Activated CD4-positive, alpha-beta T cell treated with anti-CD3 and anti-CD28 coated beads, Interleukin-2, amount 10 ng/mL, durations not matched to agents 7 days and 5 days (primary cell): ENCODE data around the gene FN3K. TPM values are rescaled to one million over a fixed set of nuclear protein-coding genes. Genes with fewer than 3 reads are reported as not detected.

Experiments used
- CTCF ChIA-PET: fragments of 350-600 bp; sonication (Branson Sonifier 250); formaldehyde crosslinking; loops from one replicate; lab custom pipeline; 2021; ENCODE audit warnings: antibody characterized with exemption; lab: Charles Lee
- POLR2A ChIA-PET: fragments of 350-600 bp; sonication (Branson Sonifier 250); formaldehyde crosslinking; loops from one replicate; lab custom pipeline; 2021; ENCODE audit warnings: antibody characterized with exemption; lab: Charles Lee
- DNase-seq: peaks from one replicate; pipeline ENCODE4 v3.0.0-alpha.2; 2020
- H3K27ac Mint-ChIP-seq: one replicate; pipeline ENCODE4 v1.8.0; 2021; ENCODE audit warnings: mild to moderate bottlenecking, moderate library complexity, mixed read lengths
- H3K27me3 Mint-ChIP-seq: one replicate; pipeline ENCODE4 v1.8.0; 2021; ENCODE audit warnings: mixed read lengths
- H3K36me3 Mint-ChIP-seq: one replicate; pipeline ENCODE4 v1.8.0; 2021; ENCODE audit warnings: low read depth, mixed read lengths
- H3K4me1 Mint-ChIP-seq: one replicate; pipeline ENCODE4 v1.8.0; 2021; ENCODE audit warnings: mixed read lengths
- H3K4me3 Mint-ChIP-seq: one replicate; pipeline ENCODE4 v1.8.0; 2021; ENCODE audit warnings: mild to moderate bottlenecking, moderate library complexity, mixed read lengths
- H3K9me3 Mint-ChIP-seq: one replicate; pipeline ENCODE4 v1.8.0; 2021; ENCODE audit warnings: mixed read lengths
- total RNA-seq, 2 experiments: library from RNA; stranded (reverse); gene quantifications; one replicate each; pipeline ENCODE4 v1.2.3, GENCODE V29; 2021

The FN3K gene
- total RNA-seq, 2 experiments from 2014 or later = 2.0 to 4.2 TPM

- no peak overlapping the region for H3K27ac Mint-ChIP-seq
- H3K36me3 Mint-ChIP-seq = peaks cover 11% of the 10 kb centered on the region
- H3K27me3 Mint-ChIP-seq = peaks cover 12% of the 10 kb centered on the region
- no peak for DNase-seq
- POLR2A ChIA-PET = no interaction called here
- peaks cover 9% of the 10 kb centered on the region for H3K9me3 Mint-ChIP-seq
- CTCF ChIA-PET = interaction anchor here (0.6 to 0.8 kb wide), 2 partner anchors 20 to 22 kb away, joined by 3 to 10 read pairs; no protein-coding TSS in a partner anchor
- peak overlapping the region; percentile 49 for H3K4me3 Mint-ChIP-seq
- H3K4me1 Mint-ChIP-seq = peaks cover 5% of the 10 kb centered on the region
Measured at GRCh38 chr17:82696916-82697807, 38.3 kb upstream of the FN3K start.

- H3K27ac Mint-ChIP-seq = no peak overlapping the region
- peaks cover 9% of the 10 kb centered on the region for H3K36me3 Mint-ChIP-seq
- ChIA-PET CTCF (interaction anchor here (0.8 kb wide), 1 partner anchor 19 kb away, joined by 3 read pairs; no protein-coding TSS in a partner anchor), POLR2A (no interaction called here)
- peak overlapping the region; percentile 49 for H3K4me3 Mint-ChIP-seq
- no peak for DNase-seq
- peaks cover 9% of the 10 kb centered on the region for H3K9me3 Mint-ChIP-seq
- peaks cover 5% of the 10 kb centered on the region for H3K4me1 Mint-ChIP-seq
- H3K27me3 Mint-ChIP-seq = peaks cover 12% of the 10 kb centered on the region
Measured at GRCh38 chr17:82697808-82698064, 37.7 kb upstream of the FN3K start.

GRCh38 chr17:82698065-82698973, 37.1 kb upstream of the FN3K start, which contains the start of gene RAB40B:
Gene RAB40B (minus strand): TSS chr17:82698698. CDS start chr17:82698596, 102 bp downstream.
- peak; percentile 99 for DNase-seq
- H3K4me1 Mint-ChIP-seq = peaks cover 5% of the 10 kb centered on the region
- H3K27ac Mint-ChIP-seq = peak within 1 kb of the TSS; percentile 50
- H3K36me3 Mint-ChIP-seq = peaks cover 9% of the 10 kb centered on the region
- ChIA-PET CTCF (interaction anchor here (1.0 kb wide), 1 partner anchor 29 kb away, joined by 3 read pairs; no protein-coding TSS in a partner anchor), POLR2A (no interaction called here)
- peaks cover 9% of the 10 kb centered on the region for H3K9me3 Mint-ChIP-seq
- H3K27me3 Mint-ChIP-seq = peaks cover 12% of the 10 kb centered on the region
- peak within 1 kb of the TSS; percentile 78 for H3K4me3 Mint-ChIP-seq

- POLR2A ChIA-PET = no interaction called here
- CTCF ChIA-PET = interaction anchor here (1.0 kb wide), 1 partner anchor 30 kb away, joined by 3 read pairs; no protein-coding TSS in a partner anchor
- H3K4me1 Mint-ChIP-seq = peaks cover 5% of the 10 kb centered on the region
- H3K9me3 Mint-ChIP-seq = peaks cover 7% of the 10 kb centered on the region
- no peak overlapping the region for H3K27ac Mint-ChIP-seq
- no peak for DNase-seq
- peak overlapping the region; percentile 78 for H3K4me3 Mint-ChIP-seq
- peaks cover 8% of the 10 kb centered on the region for H3K36me3 Mint-ChIP-seq
- H3K27me3 Mint-ChIP-seq = peaks cover 12% of the 10 kb centered on the region
Measured at GRCh38 chr17:82698974-82699442, 36.4 kb upstream of the FN3K start.

- Mint-ChIP-seq H3K4me3 (peak overlapping the region; percentile 74), H3K36me3 (peaks cover 4% of the 10 kb centered on the region), H3K4me1 (peaks cover 5% of the 10 kb centered on the region), H3K9me3 (peaks cover 5% of the 10 kb centered on the region), H3K27me3 (peaks cover 12% of the 10 kb centered on the region), H3K27ac (no peak overlapping the region)
- ChIA-PET CTCF (no interaction called here), POLR2A (interaction anchor here (0.6 kb wide), 1 partner anchor 485 kb away, joined by 6 read pairs; no protein-coding TSS in a partner anchor)
- no peak for DNase-seq
Measured at GRCh38 chr17:82699551-82699950, 35.9 kb upstream of the FN3K start.

- Mint-ChIP-seq H3K27ac (no peak overlapping the region), H3K4me3 (no peak overlapping the region), H3K9me3 (no peaks in the 10 kb centered on the region), H3K4me1 (peaks cover under 1% of the 10 kb centered on the region), H3K27me3 (peaks cover under 1% of the 10 kb centered on the region), H3K36me3 (no peaks in the 10 kb centered on the region)
- ChIA-PET POLR2A (no interaction called here), CTCF (no interaction called here)
- no peak for DNase-seq
Measured at GRCh38 chr17:82702231-82702927, 33.0 kb upstream of the FN3K start.

- DNase-seq = no peak
- H3K4me3 Mint-ChIP-seq = no peak overlapping the region
- no peaks in the 10 kb centered on the region for H3K36me3 Mint-ChIP-seq
- POLR2A ChIA-PET = no interaction called here
- CTCF ChIA-PET = no interaction called here
- H3K4me1 Mint-ChIP-seq = peaks cover 6% of the 10 kb centered on the region
- no peaks in the 10 kb centered on the region for H3K27me3 Mint-ChIP-seq
- no peaks in the 10 kb centered on the region for H3K9me3 Mint-ChIP-seq
- no peak overlapping the region for H3K27ac Mint-ChIP-seq
Measured at GRCh38 chr17:82703036-82703745, 32.2 kb upstream of the FN3K start.

- Mint-ChIP-seq H3K9me3 (no peaks in the 10 kb centered on the region), H3K4me3 (no peak overlapping the region), H3K36me3 (no peaks in the 10 kb centered on the region), H3K4me1 (peaks cover 6% of the 10 kb centered on the region), H3K27ac (no peak overlapping the region), H3K27me3 (no peaks in the 10 kb centered on the region)
- DNase-seq = no peak
- CTCF ChIA-PET = no interaction called here
- POLR2A ChIA-PET = no interaction called here
Measured at GRCh38 chr17:82703935-82704865, 31.2 kb upstream of the FN3K start.

GRCh38 chr17:82704886-82705285, 30.5 kb upstream of the FN3K start:
- no peaks in the 10 kb centered on the region for H3K9me3 Mint-ChIP-seq
- no peaks in the 10 kb centered on the region for H3K27me3 Mint-ChIP-seq
- DNase-seq = no peak
- H3K4me3 Mint-ChIP-seq = no peak overlapping the region
- ChIA-PET POLR2A (no interaction called here), CTCF (no interaction called here)
- H3K27ac Mint-ChIP-seq = no peak overlapping the region
- no peaks in the 10 kb centered on the region for H3K36me3 Mint-ChIP-seq
- peaks cover 6% of the 10 kb centered on the region for H3K4me1 Mint-ChIP-seq

GRCh38 chr17:82705756-82706155, 29.7 kb upstream of the FN3K start:
- Mint-ChIP-seq H3K9me3 (no peaks in the 10 kb centered on the region), H3K27me3 (no peaks in the 10 kb centered on the region), H3K4me3 (no peak overlapping the region), H3K4me1 (peaks cover 6% of the 10 kb centered on the region), H3K36me3 (no peaks in the 10 kb centered on the region), H3K27ac (no peak overlapping the region)
- CTCF ChIA-PET = no interaction called here
- DNase-seq = no peak
- POLR2A ChIA-PET = no interaction called here

- no peaks in the 10 kb centered on the region for H3K9me3 Mint-ChIP-seq
- H3K4me1 Mint-ChIP-seq = peaks cover 6% of the 10 kb centered on the region
- no peak overlapping the region for H3K27ac Mint-ChIP-seq
- no peak for DNase-seq
- no peaks in the 10 kb centered on the region for H3K27me3 Mint-ChIP-seq
- no peaks in the 10 kb centered on the region for H3K36me3 Mint-ChIP-seq
- CTCF ChIA-PET = no interaction called here
- H3K4me3 Mint-ChIP-seq = no peak overlapping the region
- POLR2A ChIA-PET = no interaction called here
Measured at GRCh38 chr17:82709024-82709675, 26.3 kb upstream of the FN3K start.
